LNCAP (cell line): Measurements from ENCODE around the gene SPTA1.

Experiments used
- TF ChIP-seq, protein P1 (sequence below): fragments of 450-650 bp; IDR thresholded peaks from 2 replicates; pipeline ENCODE4 v1.5.1; 2017; ENCODE audit warnings: mild to moderate bottlenecking

Gene SPTA1

DNA sequence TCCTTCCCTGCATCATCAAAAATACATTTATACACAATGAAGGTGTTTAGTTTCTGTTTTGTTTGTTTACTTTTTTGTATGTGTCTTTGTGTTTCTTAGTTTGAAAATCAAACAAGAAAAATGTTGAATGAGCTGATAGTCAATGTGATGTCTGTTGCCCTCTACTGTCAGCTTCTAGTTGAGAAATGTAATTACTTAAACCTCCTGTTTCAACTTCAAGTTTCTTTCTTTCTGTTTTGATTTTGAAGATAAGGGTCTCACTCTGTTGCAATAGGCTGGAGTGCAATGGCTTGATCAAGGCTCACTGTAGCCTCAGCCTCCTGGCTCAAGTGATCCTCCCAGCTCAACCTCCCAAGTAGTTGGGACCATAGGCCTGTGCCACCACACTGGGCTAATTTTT, 37.5 kb downstream of the SPTA1 start:
- TF ChIP-seq, protein P1, sequence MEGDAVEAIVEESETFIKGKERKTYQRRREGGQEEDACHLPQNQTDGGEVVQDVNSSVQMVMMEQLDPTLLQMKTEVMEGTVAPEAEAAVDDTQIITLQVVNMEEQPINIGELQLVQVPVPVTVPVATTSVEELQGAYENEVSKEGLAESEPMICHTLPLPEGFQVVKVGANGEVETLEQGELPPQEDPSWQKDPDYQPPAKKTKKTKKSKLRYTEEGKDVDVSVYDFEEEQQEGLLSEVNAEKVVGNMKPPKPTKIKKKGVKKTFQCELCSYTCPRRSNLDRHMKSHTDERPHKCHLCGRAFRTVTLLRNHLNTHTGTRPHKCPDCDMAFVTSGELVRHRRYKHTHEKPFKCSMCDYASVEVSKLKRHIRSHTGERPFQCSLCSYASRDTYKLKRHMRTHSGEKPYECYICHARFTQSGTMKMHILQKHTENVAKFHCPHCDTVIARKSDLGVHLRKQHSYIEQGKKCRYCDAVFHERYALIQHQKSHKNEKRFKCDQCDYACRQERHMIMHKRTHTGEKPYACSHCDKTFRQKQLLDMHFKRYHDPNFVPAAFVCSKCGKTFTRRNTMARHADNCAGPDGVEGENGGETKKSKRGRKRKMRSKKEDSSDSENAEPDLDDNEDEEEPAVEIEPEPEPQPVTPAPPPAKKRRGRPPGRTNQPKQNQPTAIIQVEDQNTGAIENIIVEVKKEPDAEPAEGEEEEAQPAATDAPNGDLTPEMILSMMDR, result no peak

DNA sequence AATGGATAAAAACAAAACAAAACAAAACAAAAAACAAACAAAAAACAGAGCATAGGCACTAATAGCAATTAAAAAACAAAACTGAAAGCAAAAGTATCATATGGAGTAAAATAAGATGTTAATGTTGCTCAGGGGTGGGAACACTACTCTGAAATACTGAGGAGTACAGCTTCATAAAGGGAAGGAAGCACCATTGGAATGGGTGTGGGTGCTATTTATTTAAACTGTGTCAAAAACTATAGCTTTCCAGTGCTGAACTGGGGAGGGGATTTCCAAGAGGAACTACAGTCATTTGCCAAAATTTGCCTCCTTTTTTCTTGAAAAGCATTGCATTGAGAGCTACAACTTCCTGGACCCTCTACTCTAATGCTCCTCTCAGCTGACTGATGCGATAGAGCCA, 40.0 kb downstream of the SPTA1 start:
- TF ChIP-seq, protein P1, result no peak

DNA sequence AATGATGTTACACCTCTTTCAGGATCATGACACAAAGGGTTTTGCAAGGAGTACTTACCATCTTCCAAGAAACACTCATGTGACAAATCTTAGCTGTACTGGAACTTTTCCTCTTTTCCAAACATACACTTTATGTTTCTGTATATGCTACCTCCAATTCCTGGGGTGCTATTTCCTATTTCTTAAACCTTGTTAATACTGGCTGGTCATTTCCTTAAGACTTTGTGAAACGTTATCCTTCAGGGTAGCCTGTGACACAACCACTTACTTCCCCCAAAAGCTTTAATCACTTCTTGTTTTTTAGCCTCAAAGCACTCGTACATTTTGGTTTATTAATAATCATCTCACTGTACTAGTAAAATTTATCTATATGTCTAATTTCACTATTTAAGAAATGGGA, 42.1 kb downstream of the SPTA1 start:
- TF ChIP-seq, protein P1, result no peak

DNA sequence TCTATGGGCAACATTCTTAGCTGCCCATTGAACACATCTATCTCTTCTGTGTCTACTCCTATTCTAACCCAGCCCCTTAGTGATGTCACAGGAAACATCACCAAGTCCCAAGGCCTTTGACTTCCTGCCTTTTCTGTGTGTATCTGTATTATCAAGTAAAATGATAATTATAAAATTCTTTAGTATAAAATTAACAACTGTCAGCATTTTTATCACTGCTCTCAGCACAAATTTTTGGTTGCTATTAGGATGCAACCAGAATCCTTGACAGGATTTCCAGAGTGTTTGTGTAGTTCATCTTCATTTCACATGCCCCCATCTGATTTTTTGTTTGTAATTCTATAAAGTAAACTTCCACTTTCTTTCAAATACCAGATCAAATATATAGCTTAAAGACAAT, 47.6 kb downstream of the SPTA1 start:
- TF ChIP-seq, protein P1, result no peak

DNA sequence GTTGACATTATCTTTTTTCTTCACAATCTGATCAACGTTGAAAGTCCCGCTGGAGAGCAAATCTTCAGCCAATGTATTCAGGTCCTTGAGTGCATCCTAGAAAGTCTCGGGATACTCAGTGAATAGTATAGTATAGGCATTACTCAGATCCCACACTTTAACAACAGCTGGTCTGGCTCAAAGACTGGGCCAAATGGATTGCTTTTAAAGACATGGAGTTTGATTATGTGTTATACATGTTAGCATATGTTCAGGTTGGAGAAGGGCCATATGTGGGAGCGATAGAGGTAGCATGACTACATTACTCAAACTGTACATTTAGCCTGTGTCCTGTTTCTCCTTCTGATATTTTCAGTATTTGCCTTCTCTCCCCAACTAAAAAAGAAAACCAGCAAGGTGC, 48.4 kb downstream of the SPTA1 start:
- TF ChIP-seq, protein P1, result no peak

DNA sequence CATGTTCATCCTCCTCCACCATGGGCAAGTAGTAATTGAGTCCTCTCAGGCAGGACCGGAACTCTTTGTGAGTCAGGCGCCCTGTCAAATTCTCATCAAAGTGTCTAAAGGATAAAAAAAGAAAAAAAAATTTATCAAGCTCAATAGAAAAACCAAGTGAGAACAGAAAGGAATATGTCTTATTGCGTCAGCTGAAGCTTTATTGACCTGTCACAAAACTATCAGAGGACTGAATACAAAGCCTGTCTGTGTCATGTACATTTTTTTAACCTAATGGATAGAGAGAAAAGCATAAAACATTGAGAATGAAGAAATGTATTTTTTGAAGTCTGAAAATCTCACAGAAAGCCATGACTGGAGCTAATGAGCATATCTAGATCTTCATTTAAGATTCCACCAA, 72.8 kb downstream of the SPTA1 start:
- TF ChIP-seq, protein P1, result no peak

DNA sequence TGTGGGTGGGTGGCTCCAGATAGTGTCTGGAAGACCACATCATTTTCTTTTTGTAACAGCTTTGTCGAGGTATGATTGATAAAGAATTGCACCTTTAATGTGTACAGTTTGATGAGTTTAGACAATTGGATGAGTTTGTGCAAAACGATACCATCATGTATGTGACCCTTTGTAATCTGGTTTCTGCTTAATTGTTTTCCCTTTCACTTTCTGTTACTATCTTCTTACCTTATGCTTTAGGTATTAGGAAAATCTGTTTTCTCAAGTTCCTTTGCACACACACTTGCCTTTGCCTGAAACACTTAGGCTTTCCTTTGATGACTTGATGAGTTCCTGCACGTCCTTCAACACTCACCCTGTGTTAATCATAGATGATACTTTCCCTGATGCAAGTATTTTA, 74.6 kb downstream of the SPTA1 start:
- TF ChIP-seq, protein P1, result no peak

DNA sequence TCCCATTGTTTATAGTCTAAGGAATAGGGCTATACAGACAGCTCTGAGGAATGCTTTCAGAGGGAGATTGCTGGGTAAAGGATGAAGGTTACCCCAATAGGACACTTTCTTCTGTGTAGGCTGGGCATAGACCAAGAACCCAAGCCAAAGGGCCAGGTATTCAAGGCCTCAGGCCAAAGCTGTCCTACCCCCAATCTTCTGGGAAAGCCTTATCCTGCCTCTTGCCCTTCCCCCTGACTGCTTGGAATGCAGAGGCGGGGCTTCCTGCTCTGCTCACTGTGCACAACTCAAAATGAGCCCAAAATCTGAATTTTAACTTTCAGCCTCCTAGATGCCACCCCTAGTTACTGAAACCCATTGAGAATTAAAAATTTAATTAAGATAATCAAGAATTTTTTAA, 79.2 kb downstream of the SPTA1 start:
- TF ChIP-seq, protein P1, result no peak
